Measurements from ENCODE around the gene CASZ1.

Gene CASZ1

GRCh38 chr1:10626131-10626731, 170.2 kb downstream of the CASZ1 start:
- TF ChIP-seq GATA2 (IDR thresholded peaks at IDR 0.05; ENCODE audit: low read depth, low read length) (no peak), GATA3 (IDR thresholded peaks at IDR 0.05; ENCODE audit: low read depth, low read length) (no peak)

- TF ChIP-seq GATA2 (IDR thresholded peaks at IDR 0.05; ENCODE audit: low read depth, low read length) (no peak), GATA3 (IDR thresholded peaks at IDR 0.05; ENCODE audit: low read depth, low read length) (no peak)
Observed at GRCh38 chr1:10625554-10625953, 170.9 kb downstream of the CASZ1 start.

- no peak for TF ChIP-seq GATA2 (IDR thresholded peaks at IDR 0.05; ENCODE audit: low read depth, low read length)
- TF ChIP-seq GATA3 (IDR thresholded peaks at IDR 0.05; ENCODE audit: low read depth, low read length) = no peak
Observed at GRCh38 chr1:10625076-10625475, 171.4 kb downstream of the CASZ1 start.

- TF ChIP-seq GATA2 (IDR thresholded peaks at IDR 0.05; ENCODE audit: low read depth, low read length) (no peak), GATA3 (IDR thresholded peaks at IDR 0.05; ENCODE audit: low read depth, low read length) (no peak)
Observed at GRCh38 chr1:10624256-10625050, 172.0 kb downstream of the CASZ1 start.

GRCh38 chr1:10623686-10624145, 172.7 kb downstream of the CASZ1 start:
- no peak for TF ChIP-seq GATA2 (IDR thresholded peaks at IDR 0.05; ENCODE audit: low read depth, low read length)
- TF ChIP-seq GATA3 (IDR thresholded peaks at IDR 0.05; ENCODE audit: low read depth, low read length) = no peak

DNA sequence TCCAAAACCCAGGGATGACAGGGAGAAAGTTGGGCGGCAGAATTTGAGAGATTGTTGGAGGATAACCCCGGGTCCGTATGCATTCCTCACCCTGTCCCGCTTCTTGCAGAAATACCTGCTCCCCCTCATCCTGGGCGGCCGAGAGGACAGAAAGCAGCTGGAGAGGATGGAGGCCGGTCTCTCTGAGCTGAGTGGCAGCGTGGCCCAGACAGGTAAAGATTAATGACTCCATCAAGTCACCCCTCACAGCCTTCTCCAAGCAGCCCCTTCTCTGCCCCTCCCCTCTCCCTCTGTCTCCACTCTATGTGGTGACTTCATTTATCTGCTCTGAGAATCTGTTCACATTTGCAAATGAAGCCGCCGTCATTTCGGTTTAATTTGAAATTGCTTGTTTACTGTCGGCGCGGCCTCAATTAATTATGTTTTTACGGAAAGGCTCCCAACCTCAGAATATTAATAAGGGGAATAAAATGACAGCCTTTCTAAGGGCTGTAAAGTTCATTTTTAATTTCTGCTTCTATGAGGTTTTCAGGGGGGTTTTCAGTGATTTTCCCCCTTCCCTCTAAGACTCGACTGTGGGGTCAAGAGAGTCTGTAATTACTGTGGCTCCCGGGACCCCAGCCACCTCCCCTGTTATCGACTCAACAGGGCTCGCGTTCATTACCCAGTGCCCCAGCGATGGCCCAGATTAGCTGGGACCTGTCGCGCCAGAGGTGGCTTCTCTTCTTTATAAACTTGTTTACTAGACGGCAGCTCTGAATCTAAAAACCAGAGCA, 173.3 kb downstream of the CASZ1 start:
- TF ChIP-seq GATA2 (IDR thresholded peaks at IDR 0.05; ENCODE audit: low read depth, low read length) (no peak), GATA3 (IDR thresholded peaks at IDR 0.05; ENCODE audit: low read depth, low read length) (no peak)

- no peak for TF ChIP-seq GATA2 (IDR thresholded peaks at IDR 0.05; ENCODE audit: low read depth, low read length)
- no peak for TF ChIP-seq GATA3 (IDR thresholded peaks at IDR 0.05; ENCODE audit: low read depth, low read length)
Observed at GRCh38 chr1:10621906-10622305, 174.5 kb downstream of the CASZ1 start.

- TF ChIP-seq GATA3 (IDR thresholded peaks at IDR 0.05; ENCODE audit: low read depth, low read length) = no peak
- no peak for TF ChIP-seq GATA2 (IDR thresholded peaks at IDR 0.05; ENCODE audit: low read depth, low read length)
Observed at GRCh38 chr1:10620776-10621175, 175.7 kb downstream of the CASZ1 start.

- TF ChIP-seq GATA2 (IDR thresholded peaks at IDR 0.05; ENCODE audit: low read depth, low read length) (no peak), GATA3 (IDR thresholded peaks at IDR 0.05; ENCODE audit: low read depth, low read length) (no peak)
Observed at GRCh38 chr1:10617931-10618885, 178.2 kb downstream of the CASZ1 start.

GRCh38 chr1:10617318-10617717, 179.1 kb downstream of the CASZ1 start:
- TF ChIP-seq GATA2 (IDR thresholded peaks at IDR 0.05; ENCODE audit: low read depth, low read length) = no peak
- no peak for TF ChIP-seq GATA3 (IDR thresholded peaks at IDR 0.05; ENCODE audit: low read depth, low read length)

GRCh38 chr1:10616696-10617095, 179.8 kb downstream of the CASZ1 start:
- no peak for TF ChIP-seq GATA2 (IDR thresholded peaks at IDR 0.05; ENCODE audit: low read depth, low read length)
- TF ChIP-seq GATA3 (IDR thresholded peaks at IDR 0.05; ENCODE audit: low read depth, low read length) = no peak

DNA sequence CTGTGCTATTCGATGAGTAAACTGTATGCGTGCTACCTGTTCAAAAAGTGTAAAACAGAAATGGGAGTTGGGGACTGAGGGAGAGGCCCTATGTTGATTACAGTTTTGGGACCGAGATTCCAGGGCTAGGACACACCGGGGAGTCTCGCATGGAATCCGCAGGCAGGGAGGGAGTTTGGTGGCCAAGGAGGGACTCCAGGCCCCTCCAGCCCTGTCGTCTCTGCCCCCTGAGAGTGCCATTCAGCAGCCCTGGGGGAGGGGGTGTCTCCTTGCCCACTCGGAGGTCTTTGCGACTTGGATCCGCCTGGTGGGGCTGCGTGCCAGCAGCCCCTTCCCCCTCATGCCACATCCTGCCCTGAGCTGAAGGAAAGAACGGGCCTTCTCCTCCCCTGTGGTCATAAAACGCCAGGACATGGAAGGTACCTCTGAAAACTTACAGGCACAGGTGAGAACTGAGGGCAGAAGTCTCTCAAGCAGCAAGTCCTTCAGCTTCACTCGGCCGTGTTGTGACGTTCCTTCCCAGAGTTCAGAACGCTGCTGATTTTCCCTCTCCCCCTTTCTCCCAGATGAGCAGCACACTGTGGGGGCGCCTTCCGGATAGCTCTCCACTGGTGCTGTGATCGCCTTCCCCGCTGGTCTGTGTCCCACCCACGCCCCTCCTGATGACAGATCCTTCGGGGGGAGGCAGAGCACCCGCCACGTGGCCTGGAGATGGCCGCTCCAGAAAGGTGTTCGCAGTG, 180.3 kb downstream of the CASZ1 start:
- no peak for TF ChIP-seq GATA3 (IDR thresholded peaks at IDR 0.05; ENCODE audit: low read depth, low read length)
- TF ChIP-seq GATA2 (IDR thresholded peaks at IDR 0.05; ENCODE audit: low read depth, low read length) = no peak

DNA sequence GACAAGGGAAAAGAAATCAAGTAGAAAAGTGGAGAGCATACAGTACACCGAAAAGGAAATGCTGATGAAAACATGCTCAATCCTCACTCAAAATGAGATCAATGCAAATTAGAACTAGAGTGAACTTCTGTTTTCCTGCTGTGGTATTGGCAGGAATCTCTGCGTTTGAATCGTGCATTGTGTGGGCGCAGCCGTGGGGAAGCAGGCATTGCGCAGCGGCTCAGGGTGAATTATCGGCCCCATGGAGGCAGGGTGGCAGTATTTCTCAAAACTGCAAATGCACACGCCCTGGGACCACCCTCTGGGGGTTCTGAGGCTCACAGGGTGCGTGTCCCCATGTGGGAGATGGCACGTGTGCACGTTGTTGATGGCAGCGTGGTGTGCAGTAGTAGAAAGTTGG, 181.1 kb downstream of the CASZ1 start:
- TF ChIP-seq GATA3 (IDR thresholded peaks at IDR 0.05; ENCODE audit: low read depth, low read length) = no peak
- TF ChIP-seq GATA2 (IDR thresholded peaks at IDR 0.05; ENCODE audit: low read depth, low read length) = no peak

Measured in SH-SY5Y (cell line).